Ascending aorta (tissue), 2 donors: ENCODE measurements around the gene KLHL40. TPM values are rescaled to one million over a fixed set of nuclear protein-coding genes. Genes with fewer than 3 reads are reported as not detected.

Source experiments
- DNase-seq, 2 donors: peaks; one replicate each; pipeline ENCODE4 v3.0.0-alpha.2; 2019; ENCODE audit warnings: low spot score in 2 of 2
- H3K27ac ChIP-seq, 2 donors: fragments of 200-600 bp; sonication (generic); one replicate each; pipeline ENCODE4 v1.5.1; 2016 to 2017; ENCODE audit warnings: mild to moderate bottlenecking in 1 of 2
- H3K27me3 ChIP-seq: fragments of 200-600 bp; sonication (generic); one replicate; pipeline ENCODE4 v1.5.1; 2017
- H3K36me3 ChIP-seq, 2 donors: fragments of 200-600 bp; sonication (generic); one replicate each; pipeline ENCODE4 v1.5.1; 2016
- H3K4me1 ChIP-seq, 2 donors: fragments of 200-600 bp; sonication (generic); one replicate each; pipeline ENCODE4 v1.5.1; 2016 to 2017; ENCODE audit warnings: mild to moderate bottlenecking in 1 of 2
- H3K4me3 ChIP-seq, 2 donors: fragments of 200-600 bp; sonication (generic); one replicate each; pipeline ENCODE4 v1.5.1; 2016 to 2017; ENCODE audit warnings: mild to moderate bottlenecking in 1 of 2
- H3K9me3 ChIP-seq, 2 donors: fragments of 200-600 bp; sonication (generic); one replicate each; pipeline ENCODE4 v1.5.1; 2016
- CTCF ChIP-seq, 3 experiments: fragments of 200-600 bp in 2 of 3; fragments of 450-650 bp in 1 of 3; sonication (generic) in 2 of 3; IDR thresholded peaks; one replicate each; pipeline ENCODE4 v1.5.1; 2016 to 2019; ENCODE audit warnings: antibody characterized with exemption in 3 of 3, mild to moderate bottlenecking in 1 of 3, moderate library complexity in 1 of 3
- intact Hi-C: fragments of 100-400 bp; cut with DNase I; formaldehyde crosslinking; loops from one replicate; pipeline ENCODE4 v1.15.1; 2023
- total RNA-seq: library from RNA; depleted of rRNA; stranded (reverse); fragments of >200 nt; gene quantifications from one replicate; pipeline ENCODE4 v1.1.0, GENCODE V29; 2016

The KLHL40 gene
- total RNA-seq, 1 donor from 2014 or later, result not detected

GRCh38 chr3:42705962-42706585 lies 20.7 kb downstream of the KLHL40 start:
- peak in 1 of 2 donors; percentile 41 for DNase-seq
- TF ChIP-seq CTCF (IDR thresholded peaks at IDR 0.05), result no peak

GRCh38 chr3:42706721-42707619 lies 21.6 kb downstream of the KLHL40 start:
- intact Hi-C loops, result no loop called here
- no peak for DNase-seq
- TF ChIP-seq CTCF (IDR thresholded peaks at IDR 0.05), result no peak
- H3K9me3 ChIP-seq, result no peaks in the 10 kb centered on the region
- no peak overlapping the region for H3K27ac ChIP-seq
- no peaks in the 10 kb centered on the region for H3K4me1 ChIP-seq
- H3K27me3 ChIP-seq, result no peaks in the 10 kb centered on the region
- H3K36me3 ChIP-seq, result no peaks in the 10 kb centered on the region
- no peak overlapping the region for H3K4me3 ChIP-seq

More at GRCh38 chr3:42705962-42706585, 20.7 kb downstream of the KLHL40 start:
- intact Hi-C loops, result no loop called here
- Histone ChIP-seq H3K27ac (no peak overlapping the region), H3K36me3 (no peaks in the 10 kb centered on the region), H3K9me3 (no peaks in the 10 kb centered on the region), H3K4me3 (no peak overlapping the region), H3K27me3 (no peaks in the 10 kb centered on the region), H3K4me1 (peaks cover 0 to 2% of the 10 kb centered on the region in 2 donors)

- Histone ChIP-seq H3K27me3 (no peaks in the 10 kb centered on the region), H3K36me3 (no peaks in the 10 kb centered on the region), H3K4me1 (no peaks in the 10 kb centered on the region), H3K9me3 (no peaks in the 10 kb centered on the region), H3K4me3 (no peak overlapping the region), H3K27ac (no peak overlapping the region)
- TF ChIP-seq CTCF (IDR thresholded peaks at IDR 0.05), result no peak
- intact Hi-C loops, result no loop called here
- peak in 1 of 2 donors; percentile 47 for DNase-seq
Observed at GRCh38 chr3:42707620-42708355, 22.5 kb downstream of the KLHL40 start.

- no peaks in the 10 kb centered on the region for H3K27me3 ChIP-seq
- H3K9me3 ChIP-seq, result no peaks in the 10 kb centered on the region
- TF ChIP-seq CTCF (IDR thresholded peaks at IDR 0.05), result no peak
- DNase-seq, result peak in 1 of 2 donors; percentile 58
- no peaks in the 10 kb centered on the region for H3K4me1 ChIP-seq
- no peaks in the 10 kb centered on the region for H3K36me3 ChIP-seq
- no peak overlapping the region for H3K4me3 ChIP-seq
- intact Hi-C loops, result no loop called here
- no peak overlapping the region for H3K27ac ChIP-seq
Observed at GRCh38 chr3:42708611-42709151, 23.3 kb downstream of the KLHL40 start.

GRCh38 chr3:42709621-42710020 lies 24.3 kb downstream of the KLHL40 start:
- no peak overlapping the region for H3K27ac ChIP-seq
- no peak overlapping the region for H3K4me3 ChIP-seq
- no peaks in the 10 kb centered on the region for H3K27me3 ChIP-seq
- no peaks in the 10 kb centered on the region for H3K9me3 ChIP-seq
- intact Hi-C loops, result no loop called here
- peak in 1 of 2 donors; percentile 48 for DNase-seq
- TF ChIP-seq CTCF (IDR thresholded peaks at IDR 0.05), result no peak
- no peaks in the 10 kb centered on the region for H3K4me1 ChIP-seq
- H3K36me3 ChIP-seq, result no peaks in the 10 kb centered on the region
